HCT116 (cell line): ENCODE data around the gene TNIK.

Experiments
- CEBPB ChIP-seq: IDR thresholded peaks from 2 replicates; pipeline ENCODE4 v1.6.1; 2012; ENCODE audit warnings: low read depth
- CTCF ChIP-seq, 3 experiments: fragments of 200-600 bp in 1 of 3; sonication (generic) in 1 of 3; IDR thresholded peaks in 2 of 3; conservative IDR thresholded peaks in 1 of 3; 2 replicates each; pipeline ENCODE4 v1.5.1; 2012 to 2017; ENCODE audit warnings: low read depth in 2 of 3, low read length in 2 of 3, antibody characterized with exemption in 1 of 3, borderline replicate concordance in 1 of 3, control low read depth in 1 of 3, mild to moderate bottlenecking in 1 of 3, mixed read lengths in 1 of 3, mixed run types in 1 of 3, moderate library complexity in 1 of 3; ENCODE audit not compliant: insufficient read depth in 1 of 3
- EZH2 ChIP-seq: fragments of 200-600 bp; sonication (generic); IDR thresholded peaks from 2 replicates; pipeline ENCODE4 v1.6.1; 2017; ENCODE audit warnings: antibody characterized with exemption, mixed run types
- POLR2A ChIP-seq: IDR thresholded peaks from 2 replicates; pipeline ENCODE4 v1.7.0; 2011; ENCODE audit warnings: borderline replicate concordance; ENCODE audit not compliant: insufficient read depth, insufficient read length; ENCODE audit errors: extremely low read depth
- POLR2AphosphoS5 ChIP-seq: IDR thresholded peaks from 2 replicates; pipeline ENCODE4 v1.6.1; 2011; ENCODE audit warnings: mild to moderate bottlenecking, low read depth, low read length, moderate library complexity
- SP1 ChIP-seq: IDR thresholded peaks from 2 replicates; pipeline ENCODE4 v1.6.1; 2012; ENCODE audit warnings: low read depth
- SRF ChIP-seq: IDR thresholded peaks from 2 replicates; pipeline ENCODE4 v1.6.1; 2012; ENCODE audit warnings: low read depth
- ZNF274 ChIP-seq: fragments of 200-500 bp; sonication (Bioruptor generic); IDR thresholded peaks from 2 replicates; pipeline ENCODE4 v1.6.1; 2014; ENCODE audit warnings: mild to moderate bottlenecking, low read depth, low read length, inconsistent platforms

GRCh38 chr3:171301998-171302397 is 158.2 kb downstream of the TNIK start:
- TF ChIP-seq CTCF (IDR thresholded peaks at IDR 0.05 in 2 of 3, conservative IDR thresholded peaks at IDR 0.05 in 1 of 3; ENCODE audit: borderline replicate concordance in 1 of 3, insufficient read depth in 1 of 3, low read depth in 2 of 3, low read length in 2 of 3): no peak
- TF ChIP-seq EZH2: no peak
- TF ChIP-seq CEBPB: no peak
- TF ChIP-seq POLR2AphosphoS5: no peak
- TF ChIP-seq SP1: no peak
- TF ChIP-seq ZNF274: no peak
- no peak for TF ChIP-seq POLR2A
- TF ChIP-seq SRF: no peak
